H54 (cell line): ENCODE results near the gene ZFYVE19.
A peak's percentile ranks its signal among the peaks of the same experiment; 100 is the strongest.

Experiments used
- DNase-seq: peaks from one replicate; pipeline ENCODE4 v3.0.0; 2011; ENCODE audit warnings: low spot score, mixed read lengths; ENCODE audit not compliant: insufficient read length
- FAIRE-seq: peaks from 3 replicates; lab custom pipeline; 2011; peaks lifted over from hg19 to GRCh38; lab: Jason Lieb, UNC
- POLR2A ChIP-seq: IDR thresholded peaks from 2 replicates; pipeline ENCODE4 v1.6.1; 2011; ENCODE audit warnings: low read depth, mild to moderate bottlenecking, low read length

Gene ZFYVE19, protein sequence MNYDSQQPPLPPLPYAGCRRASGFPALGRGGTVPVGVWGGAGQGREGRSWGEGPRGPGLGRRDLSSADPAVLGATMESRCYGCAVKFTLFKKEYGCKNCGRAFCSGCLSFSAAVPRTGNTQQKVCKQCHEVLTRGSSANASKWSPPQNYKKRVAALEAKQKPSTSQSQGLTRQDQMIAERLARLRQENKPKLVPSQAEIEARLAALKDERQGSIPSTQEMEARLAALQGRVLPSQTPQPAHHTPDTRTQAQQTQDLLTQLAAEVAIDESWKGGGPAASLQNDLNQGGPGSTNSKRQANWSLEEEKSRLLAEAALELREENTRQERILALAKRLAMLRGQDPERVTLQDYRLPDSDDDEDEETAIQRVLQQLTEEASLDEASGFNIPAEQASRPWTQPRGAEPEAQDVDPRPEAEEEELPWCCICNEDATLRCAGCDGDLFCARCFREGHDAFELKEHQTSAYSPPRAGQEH

DNA sequence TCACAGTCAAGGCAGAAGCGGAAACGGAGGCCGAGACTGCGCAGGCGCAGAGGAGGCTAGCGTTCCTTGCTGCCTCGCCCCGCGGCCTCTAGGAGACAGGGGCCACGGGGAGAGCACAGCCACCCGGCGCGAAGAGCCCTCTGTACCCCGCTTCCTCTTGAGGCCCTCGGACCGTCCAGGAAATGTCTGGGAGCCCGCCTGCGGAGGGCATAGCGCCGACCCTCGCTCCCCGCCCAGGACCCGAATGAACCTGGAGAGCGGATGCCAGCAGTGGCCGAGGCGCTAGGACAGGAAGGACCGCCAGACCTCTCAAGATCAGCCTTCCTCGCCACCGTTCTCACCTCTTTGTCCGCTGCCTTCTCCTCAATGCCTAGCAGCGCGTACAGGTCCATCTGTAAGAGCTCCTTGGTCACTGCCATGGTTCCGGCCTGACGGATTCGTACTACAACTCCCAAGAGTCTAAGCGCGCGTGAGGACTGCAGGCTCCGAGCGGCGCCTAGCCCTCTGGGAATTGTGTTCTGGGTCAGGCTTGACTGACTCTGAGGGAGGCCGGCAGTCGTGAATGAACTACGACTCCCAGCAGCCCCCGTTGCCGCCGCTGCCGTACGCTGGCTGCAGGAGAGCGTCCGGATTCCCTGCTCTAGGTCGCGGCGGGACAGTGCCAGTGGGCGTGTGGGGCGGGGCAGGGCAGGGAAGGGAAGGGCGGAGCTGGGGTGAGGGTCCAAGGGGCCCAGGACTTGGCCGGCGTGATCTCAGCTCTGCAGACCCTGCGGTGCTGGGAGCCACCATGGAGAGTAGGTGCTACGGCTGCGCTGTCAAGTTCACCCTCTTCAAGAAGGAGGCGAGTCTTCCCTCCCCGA is at the start of gene ZFYVE19, which contains the start of gene DNAJC17:
Gene ZFYVE19, plus strand, starts transcription at position 62 of the 860 bp plus-strand sequence. Its CDS starts 501 bp downstream, at position 563.
Gene DNAJC17, minus strand, starts transcription at position 446 of the 860 bp plus-strand sequence. Its CDS starts 27 bp downstream, at position 419.
- peak; percentile 78 for FAIRE-seq

DNA sequence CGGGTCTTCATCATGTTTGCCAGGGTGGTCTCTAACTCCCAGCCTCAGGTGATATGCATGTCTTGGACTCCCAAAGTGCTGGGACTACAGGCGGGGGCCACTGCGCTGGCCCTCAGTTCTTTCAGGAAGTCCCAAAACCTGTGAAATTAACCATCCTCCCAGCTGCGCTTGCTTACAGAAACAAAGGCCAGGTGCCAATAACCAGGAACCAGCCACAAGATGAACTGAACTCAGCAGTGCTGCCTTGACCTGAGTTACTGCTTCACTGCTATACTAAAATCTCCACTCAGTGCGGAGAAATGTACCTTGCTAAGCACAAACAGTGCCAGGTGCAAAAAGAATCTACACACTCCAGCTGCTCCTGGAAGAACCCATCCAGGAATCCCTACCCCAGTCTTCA is 46.9 kb upstream of the ZFYVE19 start:
- DNase-seq = no peak
- TF ChIP-seq POLR2A = no peak
- no peak for FAIRE-seq

More for the DNA sequence above, at the start of gene ZFYVE19, which contains the start of gene DNAJC17:
- peak; percentile 95 for DNase-seq
- peak; percentile 71 for TF ChIP-seq POLR2A

DNA sequence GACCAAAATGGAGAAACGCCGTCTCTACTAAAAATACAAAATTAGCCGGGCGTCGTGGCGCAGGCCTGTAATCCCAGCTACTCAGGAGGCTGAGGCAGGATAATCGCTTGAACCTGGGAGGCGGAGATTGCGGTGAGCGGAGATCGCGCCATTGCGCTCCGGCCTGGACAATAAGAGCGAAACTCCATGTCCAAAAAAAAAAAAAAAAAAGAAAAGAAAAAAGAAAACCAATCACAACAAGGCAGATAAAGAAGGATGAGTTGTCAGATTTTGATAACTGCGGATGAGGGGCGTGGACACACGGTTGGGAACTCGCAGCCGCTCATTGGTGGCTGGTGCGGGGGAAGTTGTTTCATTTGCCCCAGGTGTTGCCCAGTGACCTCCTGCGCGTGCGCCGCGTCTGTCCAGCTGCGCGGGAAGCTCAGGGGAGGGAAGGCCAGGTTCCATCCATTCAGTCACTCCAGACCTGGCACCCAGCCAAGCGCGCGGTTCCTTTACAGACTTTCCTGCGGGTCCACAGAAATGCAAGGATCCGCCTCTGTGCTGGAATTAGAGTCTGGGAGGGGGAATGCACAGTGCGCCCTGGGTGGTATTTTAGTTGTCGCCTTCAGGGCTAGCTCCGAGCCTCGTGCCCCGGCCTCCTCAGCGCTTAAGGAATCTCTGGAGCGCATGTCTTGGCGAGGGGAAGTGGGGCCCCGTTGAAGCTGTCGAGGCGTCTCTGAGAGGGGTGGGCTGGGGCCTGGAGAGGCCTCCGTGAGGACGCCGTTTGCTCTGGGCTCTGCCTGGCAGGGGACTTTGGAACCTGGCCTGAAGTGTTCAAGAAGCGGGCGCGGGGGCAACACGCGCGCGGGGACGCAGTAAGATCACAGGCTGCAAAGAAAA is 43.7 kb upstream of the ZFYVE19 start:
- no peak for TF ChIP-seq POLR2A
- DNase-seq = no peak
- FAIRE-seq = no peak

DNA sequence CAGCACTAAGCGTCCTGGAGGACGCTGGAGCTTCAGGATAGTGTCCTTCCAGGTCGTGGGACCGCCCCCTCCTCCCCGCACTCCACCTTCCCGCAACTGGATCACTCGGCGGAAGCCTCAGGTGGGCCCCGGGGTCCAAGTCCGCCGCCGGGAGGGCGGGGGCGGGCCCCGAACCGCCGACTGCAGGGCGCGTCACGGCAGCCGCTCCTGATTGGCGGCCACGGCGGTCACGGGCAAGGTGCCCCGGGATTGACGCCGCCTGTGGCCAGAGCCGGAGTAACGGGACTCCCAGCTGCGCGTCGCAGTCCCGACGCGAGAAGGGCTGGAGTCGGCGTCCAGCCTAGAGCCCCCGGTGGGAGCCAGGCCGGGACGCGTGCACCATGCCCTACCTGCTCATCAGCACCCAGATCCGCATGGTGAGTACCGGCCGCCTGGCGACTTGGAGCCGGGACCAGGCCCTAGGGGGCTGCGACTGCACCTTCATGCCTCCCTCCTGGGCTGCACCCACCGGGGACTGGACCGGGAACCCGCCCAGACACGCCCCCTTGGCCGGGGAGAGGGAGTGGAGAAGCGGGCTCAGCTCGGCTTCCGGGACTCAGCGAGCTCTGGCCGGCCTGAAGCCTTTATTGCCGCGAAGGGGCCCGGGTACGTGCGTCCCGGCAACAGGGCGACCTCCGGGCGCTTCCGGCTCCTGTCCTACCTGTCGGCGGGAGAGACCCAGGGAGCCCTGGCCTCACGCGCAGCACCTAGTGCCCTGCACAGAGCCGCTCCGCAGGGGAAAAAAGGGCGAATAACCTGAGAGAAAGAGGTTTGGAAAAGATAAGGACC is 42.9 kb upstream of the ZFYVE19 start, which contains the start of gene GCHFR:
Gene GCHFR, plus strand, starts transcription at position 268 of the 828 bp plus-strand sequence. Its CDS starts 113 bp downstream, at position 381.
- FAIRE-seq = no peak
- DNase-seq = no peak
- TF ChIP-seq POLR2A = no peak

DNA sequence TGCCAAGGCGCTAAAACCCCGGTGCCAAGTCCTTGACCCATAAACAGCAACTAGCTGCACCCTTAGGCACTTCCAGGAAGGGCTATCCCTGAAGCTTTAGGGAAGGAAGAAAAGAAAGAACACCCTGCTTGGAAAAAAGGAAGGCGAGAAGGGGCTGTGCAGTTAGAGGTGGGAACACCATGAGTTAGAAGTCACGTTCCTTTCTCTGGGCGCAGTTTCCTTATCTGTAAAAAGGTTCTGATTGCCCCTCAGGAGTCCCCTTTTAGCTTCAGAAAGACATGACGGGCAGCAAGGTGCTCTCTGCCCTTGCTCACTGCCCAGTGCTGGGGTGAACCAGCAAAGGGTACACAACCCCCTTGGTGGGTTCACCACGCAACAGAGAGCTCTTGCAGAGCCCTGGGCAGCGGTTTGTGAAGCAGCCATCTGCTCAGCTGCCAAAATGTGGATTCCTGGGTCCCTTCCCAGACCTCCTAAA is 42.2 kb upstream of the ZFYVE19 start:
- FAIRE-seq (no peak), DNase-seq (no peak)
- TF ChIP-seq POLR2A = no peak

DNA sequence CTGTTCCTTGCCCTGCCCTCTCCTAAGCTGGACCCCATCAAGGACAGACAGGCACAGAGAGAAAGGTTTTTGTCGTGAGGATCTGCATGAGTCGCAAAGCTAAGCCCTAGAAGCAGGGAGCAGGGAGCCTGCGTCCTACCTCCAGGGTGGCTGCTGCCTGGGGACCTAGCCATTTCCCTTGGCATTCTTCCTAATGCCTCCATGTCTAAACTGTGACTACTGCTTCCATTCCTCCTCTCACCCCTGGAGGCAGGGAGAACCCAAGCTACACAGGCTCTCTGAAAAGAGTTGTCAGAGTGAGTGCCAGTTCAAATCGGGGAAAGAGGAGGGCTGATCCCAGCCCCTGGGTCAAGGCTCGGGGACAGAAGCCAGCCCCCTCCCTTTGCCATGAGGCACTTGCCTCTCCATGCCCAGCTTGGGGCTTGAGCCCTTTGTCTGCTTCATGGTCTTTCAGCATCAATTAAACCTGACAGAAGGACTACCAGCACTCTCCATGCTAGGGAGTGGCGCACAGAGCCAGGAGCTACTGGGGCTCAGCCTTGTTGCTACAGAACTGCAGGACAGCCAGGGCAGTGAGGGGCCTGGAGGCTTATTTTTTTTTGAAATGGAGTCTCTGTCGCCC is 40.6 kb upstream of the ZFYVE19 start:
- DNase-seq (no peak), FAIRE-seq (no peak)
- TF ChIP-seq POLR2A = no peak

DNA sequence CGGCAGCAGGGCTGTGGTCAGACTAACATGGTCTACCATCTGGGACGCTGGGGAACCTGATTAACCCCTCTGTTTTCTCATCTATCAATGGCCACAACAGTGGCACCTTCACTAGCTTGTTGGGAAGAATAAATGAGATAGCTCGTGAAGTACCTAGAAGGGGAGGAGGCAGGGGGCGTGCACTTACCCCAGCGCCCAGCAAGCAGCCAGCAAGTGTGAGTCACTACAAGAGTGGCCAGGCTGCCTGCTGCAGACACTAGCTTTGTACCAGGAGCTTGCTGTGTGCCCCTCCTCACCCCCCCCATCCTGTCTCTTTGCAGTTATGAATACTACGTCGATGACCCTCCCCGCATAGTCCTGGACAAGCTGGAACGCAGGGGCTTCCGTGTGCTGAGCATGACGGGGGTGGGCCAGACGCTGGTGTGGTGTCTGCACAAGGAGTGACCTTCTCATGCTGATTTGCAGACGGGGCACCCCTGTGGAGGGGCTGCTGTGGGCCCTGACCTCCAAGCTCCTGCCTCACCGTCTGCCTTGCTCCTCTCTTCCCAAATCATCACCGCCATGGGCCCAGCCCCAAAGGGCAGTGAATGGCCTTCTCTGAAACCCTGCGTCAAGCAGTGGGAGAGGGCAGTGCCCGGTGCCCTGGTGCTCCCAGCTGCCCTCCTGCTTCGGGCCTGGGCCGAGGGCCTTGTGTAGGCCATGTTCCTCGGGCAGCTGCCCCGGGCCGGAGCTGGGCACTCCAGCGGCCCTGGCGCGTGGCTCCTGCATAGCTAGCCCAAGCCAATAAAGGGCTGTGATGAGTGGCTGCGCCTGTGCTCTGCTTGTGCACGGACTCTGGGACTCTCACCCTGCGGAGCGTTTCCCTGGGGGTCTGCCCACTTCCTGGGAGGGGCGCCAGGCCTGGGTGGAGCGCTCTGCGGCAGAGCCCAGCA is 39.7 kb upstream of the ZFYVE19 start:
- peak; percentile 81 for DNase-seq
- FAIRE-seq = no peak

DNA sequence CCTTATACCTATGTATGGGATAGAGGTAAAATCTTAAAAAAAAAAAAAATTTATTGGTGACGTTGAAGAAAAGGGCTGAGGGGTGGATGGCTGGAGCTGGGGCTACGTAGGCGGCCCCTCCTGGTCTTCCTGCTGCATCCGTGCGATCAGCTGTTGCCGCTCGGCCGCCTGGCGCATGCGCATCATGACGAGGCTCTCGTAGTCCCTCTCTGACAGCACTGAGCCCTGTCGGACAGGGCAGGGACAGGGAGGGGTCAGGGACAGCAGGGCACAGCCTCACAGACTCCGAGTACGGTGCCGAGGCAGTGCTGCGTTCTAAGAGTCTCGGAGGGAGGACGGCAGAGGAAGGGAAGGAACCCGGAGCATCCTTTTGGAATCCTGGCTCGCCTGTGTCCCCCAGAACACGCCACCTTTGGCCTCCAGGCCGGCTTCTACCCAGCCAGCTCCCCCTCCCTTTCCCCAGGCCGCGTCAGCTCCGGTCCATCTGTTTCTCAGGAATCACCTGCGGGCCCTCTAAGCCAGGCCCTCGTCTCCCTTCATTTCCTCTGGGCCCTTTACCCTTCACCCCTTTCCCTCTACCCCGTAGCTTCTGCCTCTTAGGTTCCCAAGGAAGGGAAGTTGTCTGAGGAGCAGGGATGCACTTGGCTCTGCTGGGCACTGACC is 38.9 kb upstream of the ZFYVE19 start:
- TF ChIP-seq POLR2A = no peak
- FAIRE-seq = no peak

More for the DNA sequence above, 39.7 kb upstream of the ZFYVE19 start:
- TF ChIP-seq POLR2A = no peak

DNA sequence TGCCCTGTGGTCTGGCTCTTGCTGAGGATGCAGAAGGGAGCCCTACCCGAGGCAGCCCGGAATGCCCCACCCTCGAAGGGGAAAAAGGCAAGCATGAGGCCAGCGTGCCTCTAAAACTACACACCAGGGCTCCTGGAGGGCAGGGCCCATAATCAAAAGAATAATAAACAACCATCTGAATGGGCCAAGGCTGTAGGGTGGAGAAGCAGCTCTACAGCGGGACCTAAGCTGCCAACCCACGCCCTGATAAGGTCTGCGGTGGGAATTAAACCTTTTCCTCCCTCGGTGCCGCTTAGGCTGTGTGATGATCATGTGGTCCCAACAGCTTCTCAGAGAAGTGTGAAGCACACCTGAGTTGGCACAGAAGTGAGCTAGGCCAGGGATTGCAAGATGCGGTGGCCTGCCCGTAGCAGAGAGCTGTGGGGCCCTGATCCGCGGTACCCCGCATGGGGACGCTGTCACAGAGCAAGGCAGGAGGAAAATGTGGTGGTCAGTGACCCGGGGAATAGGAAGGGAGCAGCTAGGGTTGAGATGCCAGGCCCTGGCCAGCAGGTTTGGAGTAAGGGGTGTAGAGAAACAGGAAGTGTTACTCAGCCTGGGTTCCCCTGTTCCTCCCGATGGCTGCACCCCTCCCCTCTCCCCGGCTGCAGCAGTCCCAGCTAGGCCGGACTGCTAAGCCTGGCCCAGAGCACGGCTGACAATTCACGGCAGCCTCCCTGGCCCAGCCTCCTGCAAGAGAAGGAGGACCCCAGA is 38.2 kb upstream of the ZFYVE19 start:
- no peak for TF ChIP-seq POLR2A
- FAIRE-seq = no peak
- DNase-seq = no peak

More for the DNA sequence above, 38.9 kb upstream of the ZFYVE19 start:
- no peak for DNase-seq
